ENCODE data around the gene TFEB. TPM values are rescaled to one million over a fixed set of nuclear protein-coding genes. Genes with fewer than 3 reads are reported as not detected.

TFEB gene
- total and polyA plus RNA-seq, 10 of the 15 experiments (the other 5 are each of a cell fraction or from before 2014, with no cell fraction given) = 0.84 to 108 (median 60.8) TPM

DNA sequence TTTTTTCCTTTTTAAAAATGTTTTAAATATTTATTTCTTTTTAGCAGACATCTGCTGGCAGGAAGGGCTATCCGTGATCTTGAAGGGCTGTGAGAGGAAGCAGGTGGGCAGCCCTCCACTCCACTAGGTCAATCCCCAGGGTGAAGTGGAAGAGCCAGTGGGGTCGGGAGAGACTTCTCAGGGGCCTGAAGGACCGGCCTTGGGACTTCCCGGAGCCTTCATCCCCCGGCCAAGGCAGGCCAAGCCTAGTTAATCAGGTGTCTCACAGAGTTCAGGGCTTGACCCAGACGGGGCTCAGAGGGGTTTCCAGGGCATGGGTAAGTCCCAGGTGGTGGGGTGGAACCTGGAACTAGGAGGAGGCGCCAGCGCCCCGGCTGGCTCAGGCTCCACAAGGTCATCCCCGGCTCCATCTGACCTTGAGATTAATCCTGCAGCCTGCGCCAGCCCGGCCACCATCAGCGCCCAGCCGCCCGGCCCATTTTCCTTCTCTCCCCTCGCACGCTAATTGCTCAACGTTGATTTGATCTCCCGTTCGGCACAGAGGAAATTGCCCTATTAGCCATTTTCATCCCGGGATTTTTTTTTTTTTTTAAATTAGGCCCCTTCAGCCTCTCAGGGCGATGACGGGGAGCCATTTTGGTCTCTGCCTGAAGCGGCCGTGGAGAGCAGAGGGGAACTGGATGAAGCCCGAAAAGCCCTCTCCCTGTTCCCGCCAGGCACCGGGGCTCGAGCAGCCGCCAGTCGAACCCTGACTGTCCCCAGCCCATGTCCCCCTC, 52.7 kb downstream of the TFEB start:
- H3K9ac ChIP-seq (ENCODE audit: control insufficient read depth, insufficient read depth, low read length) = no peak overlapping the region
- H3K27ac ChIP-seq (ENCODE audit: control insufficient read depth, insufficient read depth) = no peak overlapping the region
- POLR2A ChIA-PET = interaction anchor here (0.7 kb wide), 1 partner anchor 50 kb away, joined by 3 read pairs; no protein-coding TSS in a partner anchor
- intact Hi-C loops (cut with micrococcal nuclease; ENCODE audit: unreplicated experiment) (loop anchor here (1.0 to 2.0 kb wide), 4 partner anchors 79 to 313 kb away; no protein-coding TSS in a partner anchor), in situ Hi-C loops (cut with MboI) (loop anchor here (10.0 kb wide), 1 partner anchor 78 kb away; no protein-coding TSS in a partner anchor)
- H2AFZ ChIP-seq (ENCODE audit: control insufficient read depth, low read depth, low read length) = no peak overlapping the region
- peak overlapping the region; percentile 34; the same call in 1 of the 2 replicates for H3K4me2 ChIP-seq (ENCODE audit: control insufficient read depth, insufficient read depth)
- no peaks in the 10 kb centered on the region for H3K4me1 ChIP-seq (ENCODE audit: control insufficient read depth, insufficient read depth, low read length)
- no TSS peak for BruUV-seq (replicated peaks)
- TF ChIP-seq E4F1 (IDR thresholded peaks at IDR 0.05; ENCODE audit: borderline replicate concordance, partially characterized antibody) (no peak), YY1 (IDR thresholded peaks at IDR 0.05; ENCODE audit: low read depth, low read length) (0 out of 2 replicates have a peak, but pooled peaks have one; percentile 6)
- CTCF ChIA-PET = interaction anchor here (0.7 to 4.4 kb wide), 36 partner anchors 8 to 379 kb away, joined by 3 to 38 read pairs (median 3); partner anchors contain the start of gene PRICKLE4
- H4K20me1 ChIP-seq (ENCODE audit: control insufficient read depth, insufficient read depth) = no peaks in the 10 kb centered on the region
- H3K27me3 ChIP-seq (replicated peaks in 1 of 2; ENCODE audit: control insufficient read depth in 2 of 2, insufficient read depth in 2 of 2, low read length in 1 of 2) = no peaks in the 10 kb centered on the region
- DNase-seq (ENCODE audit: low read depth, low spot score) (no peak), ATAC-seq (peak; percentile 49), FAIRE-seq (no peak)
- peaks cover 9 to 18% of the 10 kb centered on the region in 2 experiments; a peak in 3 of 4 replicates for H3K36me3 ChIP-seq (ENCODE audit: control insufficient read depth in 2 of 2, insufficient read depth in 2 of 2, low read length in 1 of 2)
- SMC1A ChIA-PET (ENCODE audit: uncharacterized antibody, unreplicated experiment) = interaction anchor here (0.8 to 1.1 kb wide), 6 partner anchors 80 to 314 kb away, joined by 3 to 7 read pairs (median 4); no protein-coding TSS in a partner anchor
- WGBS (ENCODE audit: insufficient coverage, insufficient replicate concordance, low lambda C conversion rate, missing lambda C conversion rate) = 56% methylated on average over 31 of the region's 31 CpGs
- no peaks in the 10 kb centered on the region for H3K9me3 ChIP-seq (replicated peaks; ENCODE audit: control insufficient read depth, insufficient read depth, low read length)
- no peak overlapping the region for H3K4me3 ChIP-seq
- H3K79me2 ChIP-seq (ENCODE audit: control insufficient read depth, insufficient read depth, low read length) = no peaks in the 10 kb centered on the region
- RAD21 ChIA-PET (ENCODE audit: unreplicated experiment) = interaction anchor here (0.9 to 4.0 kb wide), 7 partner anchors 80 to 315 kb away, joined by 3 to 23 read pairs (median 5); no protein-coding TSS in a partner anchor

All from GM12878 (cell line).